NB4 (cell line): ENCODE measurements around the gene BCAR3.

Source experiments
- CTCF ChIP-seq: IDR thresholded peaks from one replicate; pipeline ENCODE4 v1.5.1; 2012; ENCODE audit warnings: low read depth, low read length
- MAX ChIP-seq: IDR thresholded peaks from 2 replicates; pipeline ENCODE4 v1.6.1; 2011; ENCODE audit warnings: low read depth, low read length

GRCh38 chr1:93576346-93576745 is 105.3 kb downstream of the BCAR3 start:
- TF ChIP-seq MAX (no peak), CTCF (no peak)
